Panc1 (cell line): ENCODE measurements around the gene PIEZO1.

Experiments used
- CTCF ChIP-seq: fragments of 450-650 bp; IDR thresholded peaks from 2 replicates; pipeline ENCODE4 v1.5.1; 2017; ENCODE audit warnings: mild to moderate bottlenecking
- POLR2AphosphoS5 ChIP-seq: IDR thresholded peaks from 2 replicates; pipeline ENCODE4 v1.6.1; 2012; ENCODE audit warnings: mild to moderate bottlenecking, low read depth, low read length, moderate library complexity
- TF ChIP-seq, protein P1 (sequence below), 2 experiments: IDR thresholded peaks; 2 replicates each; pipeline ENCODE4 v1.6.1; 2011 to 2012; ENCODE audit warnings: low read depth in 2 of 2, control low read depth in 1 of 2, low read length in 1 of 2, mild to moderate bottlenecking in 1 of 2, moderate library complexity in 1 of 2; ENCODE audit not compliant: insufficient read depth in 1 of 2

DNA sequence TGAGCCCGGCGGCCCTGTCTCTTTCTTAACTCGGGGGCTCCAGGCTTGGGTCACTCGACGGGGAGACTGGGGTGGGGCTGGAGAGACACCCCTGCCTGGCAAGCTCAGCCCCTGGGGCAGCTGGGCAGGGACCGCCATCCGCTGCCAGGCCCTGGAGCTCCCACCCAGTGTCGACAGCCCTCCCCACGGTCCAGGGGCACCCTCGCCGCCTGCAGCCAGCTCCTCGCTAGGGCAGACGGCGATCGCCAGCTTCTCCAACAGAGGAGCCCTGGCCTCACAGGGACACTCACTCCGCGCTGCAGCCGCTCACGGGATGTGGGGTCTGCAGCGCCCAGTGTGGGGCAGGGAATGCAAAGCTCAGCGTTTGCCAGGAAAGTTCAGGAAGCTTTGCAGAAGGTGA is 42.7 kb upstream of the PIEZO1 start:
- no peak for TF ChIP-seq CTCF
- TF ChIP-seq, protein P1, sequence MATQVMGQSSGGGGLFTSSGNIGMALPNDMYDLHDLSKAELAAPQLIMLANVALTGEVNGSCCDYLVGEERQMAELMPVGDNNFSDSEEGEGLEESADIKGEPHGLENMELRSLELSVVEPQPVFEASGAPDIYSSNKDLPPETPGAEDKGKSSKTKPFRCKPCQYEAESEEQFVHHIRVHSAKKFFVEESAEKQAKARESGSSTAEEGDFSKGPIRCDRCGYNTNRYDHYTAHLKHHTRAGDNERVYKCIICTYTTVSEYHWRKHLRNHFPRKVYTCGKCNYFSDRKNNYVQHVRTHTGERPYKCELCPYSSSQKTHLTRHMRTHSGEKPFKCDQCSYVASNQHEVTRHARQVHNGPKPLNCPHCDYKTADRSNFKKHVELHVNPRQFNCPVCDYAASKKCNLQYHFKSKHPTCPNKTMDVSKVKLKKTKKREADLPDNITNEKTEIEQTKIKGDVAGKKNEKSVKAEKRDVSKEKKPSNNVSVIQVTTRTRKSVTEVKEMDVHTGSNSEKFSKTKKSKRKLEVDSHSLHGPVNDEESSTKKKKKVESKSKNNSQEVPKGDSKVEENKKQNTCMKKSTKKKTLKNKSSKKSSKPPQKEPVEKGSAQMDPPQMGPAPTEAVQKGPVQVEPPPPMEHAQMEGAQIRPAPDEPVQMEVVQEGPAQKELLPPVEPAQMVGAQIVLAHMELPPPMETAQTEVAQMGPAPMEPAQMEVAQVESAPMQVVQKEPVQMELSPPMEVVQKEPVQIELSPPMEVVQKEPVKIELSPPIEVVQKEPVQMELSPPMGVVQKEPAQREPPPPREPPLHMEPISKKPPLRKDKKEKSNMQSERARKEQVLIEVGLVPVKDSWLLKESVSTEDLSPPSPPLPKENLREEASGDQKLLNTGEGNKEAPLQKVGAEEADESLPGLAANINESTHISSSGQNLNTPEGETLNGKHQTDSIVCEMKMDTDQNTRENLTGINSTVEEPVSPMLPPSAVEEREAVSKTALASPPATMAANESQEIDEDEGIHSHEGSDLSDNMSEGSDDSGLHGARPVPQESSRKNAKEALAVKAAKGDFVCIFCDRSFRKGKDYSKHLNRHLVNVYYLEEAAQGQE (IDR thresholded peaks at IDR 0.05; ENCODE audit: insufficient read depth in 1 of 2, low read depth in 2 of 2, low read length in 1 of 2) = no peak
- no peak for TF ChIP-seq POLR2AphosphoS5
